Endothelial cell (in vitro differentiated cells): ENCODE measurements around the gene SERGEF. TPM values are rescaled to one million over a fixed set of nuclear protein-coding genes. Genes with fewer than 3 reads are reported as not detected.
A peak's percentile ranks its signal among the peaks of the same experiment; 100 is the strongest.

Experiments used
- DNase-seq: peaks from one replicate; pipeline ENCODE4 v3.0.0; 2021; ENCODE audit warnings: low spot score
- H3K27ac Mint-ChIP-seq: one replicate; pipeline ENCODE4 v1.8.0; 2021; ENCODE audit warnings: mixed read lengths, inconsistent platforms; ENCODE audit not compliant: unreplicated experiment
- H3K27me3 Mint-ChIP-seq: one replicate; pipeline ENCODE4 v1.8.0; 2021; ENCODE audit warnings: mild to moderate bottlenecking, moderate library complexity, mixed read lengths, inconsistent platforms; ENCODE audit not compliant: unreplicated experiment
- H3K36me3 Mint-ChIP-seq: one replicate; pipeline ENCODE4 v1.8.0; 2021; ENCODE audit warnings: mild to moderate bottlenecking, low read depth, mixed read lengths, inconsistent platforms; ENCODE audit not compliant: unreplicated experiment
- H3K4me1 Mint-ChIP-seq: one replicate; pipeline ENCODE4 v1.8.0; 2021; ENCODE audit warnings: mild to moderate bottlenecking, mixed read lengths, inconsistent platforms; ENCODE audit not compliant: unreplicated experiment
- H3K4me3 Mint-ChIP-seq: one replicate; pipeline ENCODE4 v1.8.0; 2021; ENCODE audit warnings: mild to moderate bottlenecking, mixed read lengths, inconsistent platforms; ENCODE audit not compliant: unreplicated experiment
- H3K9me3 Mint-ChIP-seq: one replicate; pipeline ENCODE4 v1.8.0; 2021; ENCODE audit warnings: mixed read lengths, inconsistent platforms; ENCODE audit not compliant: unreplicated experiment
- CTCF ChIP-seq: fragments of 200-600 bp; sonication (generic); IDR thresholded peaks from one replicate; pipeline ENCODE4 v1.5.0; 2021; ENCODE audit warnings: antibody characterized with exemption; ENCODE audit not compliant: unreplicated experiment
- total RNA-seq: library from RNA; stranded (reverse); fragmentation: NEBNext Ultra II Directional; extraction: Animal tissue kit (Norgen Biotek cat#: 25700); gene quantifications from one replicate; pipeline ENCODE4 v1.2.1, GENCODE V29; 2021; ENCODE audit not compliant: unreplicated experiment

SERGEF gene
- total RNA-seq, 1 donor from 2014 or later, result 19.1 TPM

- no peaks in the 10 kb centered on the region for H3K36me3 Mint-ChIP-seq
- no peak overlapping the region for H3K27ac Mint-ChIP-seq
- H3K4me1 Mint-ChIP-seq, result no peaks in the 10 kb centered on the region
- H3K4me3 Mint-ChIP-seq, result no peak overlapping the region
- no peaks in the 10 kb centered on the region for H3K9me3 Mint-ChIP-seq
- no peak for TF ChIP-seq CTCF
- DNase-seq, result no peak
- H3K27me3 Mint-ChIP-seq, result peaks cover 17% of the 10 kb centered on the region
Observed at GRCh38 chr11:17766590-17766989, 246.3 kb downstream of the SERGEF start.

GRCh38 chr11:17766073-17766359 lies 246.8 kb downstream of the SERGEF start:
- no peak overlapping the region for H3K4me3 Mint-ChIP-seq
- TF ChIP-seq CTCF, result no peak
- DNase-seq, result no peak
- H3K27ac Mint-ChIP-seq, result peak overlapping the region; percentile 27
- peaks cover 17% of the 10 kb centered on the region for H3K27me3 Mint-ChIP-seq
- H3K4me1 Mint-ChIP-seq, result no peaks in the 10 kb centered on the region
- no peaks in the 10 kb centered on the region for H3K36me3 Mint-ChIP-seq
- no peaks in the 10 kb centered on the region for H3K9me3 Mint-ChIP-seq

- peaks cover 17% of the 10 kb centered on the region for H3K27me3 Mint-ChIP-seq
- H3K4me1 Mint-ChIP-seq, result no peaks in the 10 kb centered on the region
- DNase-seq, result peak; percentile 23
- TF ChIP-seq CTCF, result no peak
- no peak overlapping the region for H3K4me3 Mint-ChIP-seq
- H3K27ac Mint-ChIP-seq, result no peak overlapping the region
- H3K9me3 Mint-ChIP-seq, result no peaks in the 10 kb centered on the region
- H3K36me3 Mint-ChIP-seq, result no peaks in the 10 kb centered on the region
Observed at GRCh38 chr11:17765356-17766072, 247.3 kb downstream of the SERGEF start.

- Mint-ChIP-seq H3K27me3 (peaks cover 17% of the 10 kb centered on the region), H3K36me3 (no peaks in the 10 kb centered on the region), H3K9me3 (no peaks in the 10 kb centered on the region), H3K4me3 (no peak overlapping the region), H3K27ac (no peak overlapping the region), H3K4me1 (no peaks in the 10 kb centered on the region)
- no peak for TF ChIP-seq CTCF
- no peak for DNase-seq
Observed at GRCh38 chr11:17764446-17765218, 248.2 kb downstream of the SERGEF start.

- no peak for TF ChIP-seq CTCF
- Mint-ChIP-seq H3K4me1 (no peaks in the 10 kb centered on the region), H3K27ac (no peak overlapping the region), H3K36me3 (no peaks in the 10 kb centered on the region), H3K27me3 (peaks cover 16% of the 10 kb centered on the region), H3K4me3 (no peak overlapping the region), H3K9me3 (no peaks in the 10 kb centered on the region)
- DNase-seq, result no peak
Observed at GRCh38 chr11:17763703-17764102, 249.1 kb downstream of the SERGEF start.
